Stomach (tissue), 9 donors: ENCODE data around the gene NSUN6. TPM values are rescaled to one million over a fixed set of nuclear protein-coding genes. Genes with fewer than 3 reads are reported as not detected.

Experiments used
- DNase-seq, 2 donors: peaks; one replicate each; pipeline versions ENCODE4 v3.0.0 to v3.0.0-alpha.2; 2013 to 2019
- H3K27ac ChIP-seq, 5 donors: fragments of 200-600 bp in 4 of 5; sonication (generic) in 4 of 5; one replicate each; pipeline ENCODE4 v1.5.1; 2013 to 2019; ENCODE audit warnings: mild to moderate bottlenecking in 1 of 5, moderate library complexity in 1 of 5
- H3K27me3 ChIP-seq, 3 donors: fragments of 200-600 bp; sonication (generic); one replicate each; pipeline ENCODE4 v1.5.1; 2017 to 2019; ENCODE audit warnings: mixed run types in 1 of 3
- H3K36me3 ChIP-seq, 4 donors: fragments of 200-600 bp; sonication (generic); 1 replicate in 3 of 4; 2 replicates in 1 of 4; pipeline ENCODE4 v1.5.1; 2016 to 2019
- H3K4me1 ChIP-seq, 4 donors: fragments of 200-600 bp; sonication (generic); one replicate each; pipeline ENCODE4 v1.5.1; 2016 to 2019
- H3K4me3 ChIP-seq, 4 donors: fragments of 200-600 bp; sonication (generic) in 3 of 4; one replicate each; pipeline ENCODE4 v1.5.1; 2016 to 2019; ENCODE audit warnings: mild to moderate bottlenecking in 1 of 4
- H3K9me3 ChIP-seq, 4 donors: fragments of 200-600 bp; sonication (generic); one replicate each; pipeline ENCODE4 v1.5.1; 2016 to 2019
- CTCF ChIP-seq, 7 experiments: fragments of 450-650 bp in 4 of 7; fragments of 200-600 bp in 3 of 7; sonication (generic) in 3 of 7; IDR thresholded peaks; one replicate each; pipeline ENCODE4 v1.5.1; 2016 to 2019; ENCODE audit warnings: antibody characterized with exemption in 7 of 7, control low read depth in 2 of 7, mild to moderate bottlenecking in 1 of 7
- EP300 ChIP-seq: sonication (generic); formaldehyde crosslinking; IDR thresholded peaks from one replicate; pipeline ENCODE4 v1.6.1; 2017; ENCODE audit warnings: antibody characterized with exemption
- POLR2A ChIP-seq, 4 donors: fragments of 450-650 bp; IDR thresholded peaks; one replicate each; pipeline ENCODE4 v1.6.1; 2016; ENCODE audit warnings: antibody characterized with exemption in 4 of 4, control low read depth in 2 of 4, mild to moderate bottlenecking in 1 of 4, moderate library complexity in 1 of 4
- POLR2AphosphoS5 ChIP-seq, 3 donors: sonication (generic); formaldehyde crosslinking; IDR thresholded peaks; one replicate each; pipeline ENCODE4 v1.6.1; 2016; ENCODE audit warnings: antibody characterized with exemption in 3 of 3
- WGBS, 5 donors: extraction: QIAGEN DNeasy Blood & Tissue Kit in 3 of 5; methylation state at CpG; one replicate each; pipeline versions ENCODE4 v1.1.5 to v1.1.7; 2013 to 2018; 5-methylcytosine and 5-hydroxymethylcytosine counted together
- intact Hi-C: fragments of 100-400 bp; cut with DNase I; formaldehyde crosslinking; loops from one replicate; pipeline ENCODE4 v1.15.1; 2023; ENCODE audit warnings: low total_unique reads
- polyA plus RNA-seq, 3 donors: library from polyadenylated mRNA; stranded (reverse); fragments of 200-250 nt; gene quantifications; one replicate each; pipeline ENCODE4 v1.2.3, GENCODE V29; 2013
- total RNA-seq, 5 donors: library from RNA; depleted of rRNA; stranded (reverse); fragments of >200 nt; gene quantifications; one replicate each; pipeline versions ENCODE4 v1.1.0 to v1.2.3, GENCODE V29; 2014 to 2016
- donor health status: healthy with polysubstance abuse.
- donor health status: Bipolar disorder and iron deficiency.
- donor health status: healthy.

Gene NSUN6
- total and polyA plus RNA-seq, 8 donors = 3.1 to 52.7 (median 8.2) TPM

GRCh38 chr10:18684953-18685352 lies 33.6 kb upstream of the NSUN6 start:
- intact Hi-C loops = no loop called here
- no peaks in the 10 kb centered on the region for H3K4me1 ChIP-seq
- no peak overlapping the region for H3K27ac ChIP-seq
- no peak overlapping the region for H3K4me3 ChIP-seq
- H3K27me3 ChIP-seq = no peaks in the 10 kb centered on the region
- no peaks in the 10 kb centered on the region for H3K9me3 ChIP-seq
- H3K36me3 ChIP-seq = peaks cover 0 to 6% (median 0%) of the 10 kb centered on the region in 4 donors
- TF ChIP-seq POLR2AphosphoS5 (IDR thresholded peaks at IDR 0.05) = no peak
- no peak for TF ChIP-seq CTCF (IDR thresholded peaks at IDR 0.05)
- TF ChIP-seq EP300 = no peak
- TF ChIP-seq POLR2A (IDR thresholded peaks at IDR 0.05) = no peak
- no peak for DNase-seq
- 59 to 73% (median 70%) methylated on average over 3 of the region's 3 CpGs for WGBS, 5 donors

- DNase-seq = no peak
These were observed 33.0 kb upstream of the NSUN6 start for GRCh38 chr10:18684416-18684815.

GRCh38 chr10:18683427-18683826 lies 32.0 kb upstream of the NSUN6 start:
- peaks cover 0 to 6% (median 0%) of the 10 kb centered on the region in 4 donors for H3K36me3 ChIP-seq
- intact Hi-C loops = no loop called here
- TF ChIP-seq POLR2A (IDR thresholded peaks at IDR 0.05) (no peak), CTCF (IDR thresholded peaks at IDR 0.05) (no peak), POLR2AphosphoS5 (IDR thresholded peaks at IDR 0.05) (no peak), EP300 (no peak)
- 34 to 46% (median 42%) methylated on average over 1 of the region's 1 CpG for WGBS, 5 donors
- H3K27me3 ChIP-seq = no peaks in the 10 kb centered on the region
- no peak for DNase-seq
- H3K9me3 ChIP-seq = no peaks in the 10 kb centered on the region
- H3K4me1 ChIP-seq = no peaks in the 10 kb centered on the region
- no peak overlapping the region for H3K4me3 ChIP-seq
- H3K27ac ChIP-seq = no peak overlapping the region

More at GRCh38 chr10:18684416-18684815, 33.0 kb upstream of the NSUN6 start:
- 36 to 70% (median 62%) methylated on average over 1 of the region's 1 CpG for WGBS, 5 donors
- Histone ChIP-seq H3K27ac (no peak overlapping the region), H3K4me3 (no peak overlapping the region), H3K4me1 (no peaks in the 10 kb centered on the region), H3K9me3 (no peaks in the 10 kb centered on the region), H3K27me3 (no peaks in the 10 kb centered on the region), H3K36me3 (peaks cover 0 to 6% (median 0%) of the 10 kb centered on the region in 4 donors)
- intact Hi-C loops = no loop called here
- TF ChIP-seq POLR2AphosphoS5 (IDR thresholded peaks at IDR 0.05) (no peak), CTCF (IDR thresholded peaks at IDR 0.05) (no peak), POLR2A (IDR thresholded peaks at IDR 0.05) (no peak), EP300 (no peak)

- H3K4me3 ChIP-seq = no peak overlapping the region
- intact Hi-C loops = no loop called here
- H3K27ac ChIP-seq = no peak overlapping the region
- no peaks in the 10 kb centered on the region for H3K9me3 ChIP-seq
- peaks cover 0 to 6% (median under 1%) of the 10 kb centered on the region in 4 donors for H3K36me3 ChIP-seq
- WGBS, 5 donors = 67 to 72% (median 70%) methylated on average over 4 of the region's 4 CpGs
- DNase-seq = no peak
- no peaks in the 10 kb centered on the region for H3K27me3 ChIP-seq
- TF ChIP-seq POLR2AphosphoS5 (IDR thresholded peaks at IDR 0.05) (no peak), EP300 (no peak), CTCF (IDR thresholded peaks at IDR 0.05) (no peak), POLR2A (IDR thresholded peaks at IDR 0.05) (no peak)
- H3K4me1 ChIP-seq = no peaks in the 10 kb centered on the region
These were observed 30.6 kb upstream of the NSUN6 start for GRCh38 chr10:18681971-18682411.
